ENCODE data around the gene CNTFR.

- TF ChIP-seq CEBPB (IDR thresholded peaks at IDR 0.05) (no peak), TEAD4 (IDR thresholded peaks at IDR 0.05) (no peak), EP300 (IDR thresholded peaks at IDR 0.05; ENCODE audit: borderline replicate concordance) (no peak), TAF1 (IDR thresholded peaks at IDR 0.05; ENCODE audit: low read depth) (no peak), EGR1 (IDR thresholded peaks at IDR 0.05) (no peak)
- TF ChIP-seq, protein P1, sequence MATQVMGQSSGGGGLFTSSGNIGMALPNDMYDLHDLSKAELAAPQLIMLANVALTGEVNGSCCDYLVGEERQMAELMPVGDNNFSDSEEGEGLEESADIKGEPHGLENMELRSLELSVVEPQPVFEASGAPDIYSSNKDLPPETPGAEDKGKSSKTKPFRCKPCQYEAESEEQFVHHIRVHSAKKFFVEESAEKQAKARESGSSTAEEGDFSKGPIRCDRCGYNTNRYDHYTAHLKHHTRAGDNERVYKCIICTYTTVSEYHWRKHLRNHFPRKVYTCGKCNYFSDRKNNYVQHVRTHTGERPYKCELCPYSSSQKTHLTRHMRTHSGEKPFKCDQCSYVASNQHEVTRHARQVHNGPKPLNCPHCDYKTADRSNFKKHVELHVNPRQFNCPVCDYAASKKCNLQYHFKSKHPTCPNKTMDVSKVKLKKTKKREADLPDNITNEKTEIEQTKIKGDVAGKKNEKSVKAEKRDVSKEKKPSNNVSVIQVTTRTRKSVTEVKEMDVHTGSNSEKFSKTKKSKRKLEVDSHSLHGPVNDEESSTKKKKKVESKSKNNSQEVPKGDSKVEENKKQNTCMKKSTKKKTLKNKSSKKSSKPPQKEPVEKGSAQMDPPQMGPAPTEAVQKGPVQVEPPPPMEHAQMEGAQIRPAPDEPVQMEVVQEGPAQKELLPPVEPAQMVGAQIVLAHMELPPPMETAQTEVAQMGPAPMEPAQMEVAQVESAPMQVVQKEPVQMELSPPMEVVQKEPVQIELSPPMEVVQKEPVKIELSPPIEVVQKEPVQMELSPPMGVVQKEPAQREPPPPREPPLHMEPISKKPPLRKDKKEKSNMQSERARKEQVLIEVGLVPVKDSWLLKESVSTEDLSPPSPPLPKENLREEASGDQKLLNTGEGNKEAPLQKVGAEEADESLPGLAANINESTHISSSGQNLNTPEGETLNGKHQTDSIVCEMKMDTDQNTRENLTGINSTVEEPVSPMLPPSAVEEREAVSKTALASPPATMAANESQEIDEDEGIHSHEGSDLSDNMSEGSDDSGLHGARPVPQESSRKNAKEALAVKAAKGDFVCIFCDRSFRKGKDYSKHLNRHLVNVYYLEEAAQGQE (IDR thresholded peaks at IDR 0.05; ENCODE audit: low read depth): no peak
Measured at GRCh38 chr9:34506623-34507022, 82.9 kb downstream of the CNTFR start.

Data from Ishikawa (cell line).